ENCODE data around the gene OSBPL10. TPM values are rescaled to one million over a fixed set of nuclear protein-coding genes. Genes with fewer than 3 reads are reported as not detected.

The OSBPL10 gene
- polyA plus RNA-seq, 3 donors from 2014 or later, result 0.19 to 0.50 TPM; not detected in 1

GRCh38 chr3:31733234-31733667 is 247.8 kb downstream of the OSBPL10 start:
- no peaks in the 10 kb centered on the region for H3K9me3 Mint-ChIP-seq
- H3K27ac Mint-ChIP-seq, result no peak overlapping the region
- no peak for DNase-seq
- no peaks in the 10 kb centered on the region for H3K36me3 Mint-ChIP-seq
- H3K4me1 Mint-ChIP-seq, result no peaks in the 10 kb centered on the region
- H3K27me3 Mint-ChIP-seq (ENCODE audit: low read depth in 3 of 3), result peaks cover 5 to 9% (median 8%) of the 10 kb centered on the region in 3 donors
- no peak overlapping the region for H3K4me3 Mint-ChIP-seq

- H3K27ac Mint-ChIP-seq, result no peak overlapping the region
- H3K9me3 Mint-ChIP-seq, result no peaks in the 10 kb centered on the region
- no peak for DNase-seq
- no peaks in the 10 kb centered on the region for H3K36me3 Mint-ChIP-seq
- H3K27me3 Mint-ChIP-seq (ENCODE audit: low read depth in 3 of 3), result peaks cover 5 to 9% (median 8%) of the 10 kb centered on the region in 3 donors
- H3K4me1 Mint-ChIP-seq, result no peaks in the 10 kb centered on the region
- H3K4me3 Mint-ChIP-seq, result no peak overlapping the region
Observed at GRCh38 chr3:31732548-31732947, 248.5 kb downstream of the OSBPL10 start.

DNA sequence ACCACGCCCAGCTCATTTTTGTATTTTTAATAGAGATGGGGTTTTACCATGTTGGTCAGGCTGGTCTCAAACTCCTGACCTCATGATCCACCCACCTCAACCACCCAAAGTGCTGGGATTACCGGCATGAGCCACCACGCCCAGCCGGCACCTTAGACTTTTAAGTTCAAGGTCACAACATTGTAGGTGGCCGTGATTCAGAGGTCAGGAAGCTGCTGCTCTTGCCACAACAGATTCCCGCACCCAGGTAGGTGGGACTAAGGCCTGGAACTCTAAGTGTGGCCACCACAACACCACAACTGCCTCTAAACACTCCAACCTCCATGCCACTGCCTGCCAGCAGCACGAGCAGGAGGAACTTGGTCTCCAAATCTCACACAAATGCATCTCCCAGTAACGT is 251.5 kb downstream of the OSBPL10 start:
- Mint-ChIP-seq H3K4me1 (no peaks in the 10 kb centered on the region), H3K36me3 (no peaks in the 10 kb centered on the region), H3K4me3 (no peak overlapping the region), H3K27me3 (ENCODE audit: low read depth in 3 of 3) (peaks cover 7 to 10% (median 9%) of the 10 kb centered on the region in 3 donors), H3K27ac (no peak overlapping the region), H3K9me3 (no peaks in the 10 kb centered on the region)
- DNase-seq, result no peak

DNA sequence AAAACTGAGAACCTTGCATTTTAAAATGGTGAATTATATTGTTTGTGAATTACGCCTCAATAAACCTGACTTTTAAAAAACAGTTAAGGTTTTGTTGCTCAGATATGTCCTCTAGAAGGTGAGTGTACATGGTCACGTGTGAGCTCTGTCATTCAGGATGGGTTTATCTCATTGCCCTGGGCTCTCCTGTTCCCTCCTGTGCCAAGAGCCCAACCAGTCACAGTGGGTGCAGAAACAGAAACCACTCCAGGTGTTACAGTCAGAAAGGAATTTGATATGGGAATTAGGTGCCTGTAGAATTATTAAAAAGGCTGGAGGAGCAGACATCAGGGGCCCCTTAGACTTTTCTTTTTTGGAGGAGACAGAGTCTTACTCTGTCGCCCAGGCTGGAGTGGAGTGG is 252.0 kb downstream of the OSBPL10 start:
- Mint-ChIP-seq H3K4me1 (no peaks in the 10 kb centered on the region), H3K9me3 (no peaks in the 10 kb centered on the region), H3K27ac (no peak overlapping the region), H3K36me3 (no peaks in the 10 kb centered on the region), H3K27me3 (ENCODE audit: low read depth in 3 of 3) (peaks cover 5 to 10% (median 6%) of the 10 kb centered on the region in 3 donors), H3K4me3 (no peak overlapping the region)
- no peak for DNase-seq

DNA sequence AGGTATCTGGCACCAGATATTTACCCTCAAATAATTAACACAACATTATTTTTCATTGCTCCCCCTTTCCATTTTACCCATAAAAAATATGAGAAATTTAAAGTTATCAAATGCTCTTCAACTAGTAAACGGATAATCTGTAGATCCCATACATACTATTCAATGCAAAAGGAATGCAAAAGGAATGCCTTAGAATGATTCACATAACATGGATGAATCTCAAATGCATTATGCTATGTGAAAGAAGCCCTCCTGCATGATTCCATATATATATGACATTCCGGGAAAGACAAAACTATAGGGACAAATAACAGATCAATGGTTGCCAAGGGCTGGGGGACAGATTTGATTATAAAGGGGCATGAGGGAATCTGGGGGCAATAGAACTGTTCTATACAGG is 252.7 kb downstream of the OSBPL10 start:
- Mint-ChIP-seq H3K27ac (no peak overlapping the region), H3K4me1 (no peaks in the 10 kb centered on the region), H3K9me3 (no peaks in the 10 kb centered on the region), H3K36me3 (no peaks in the 10 kb centered on the region), H3K4me3 (no peak overlapping the region), H3K27me3 (ENCODE audit: low read depth in 3 of 3) (peaks cover 3 to 8% (median 4%) of the 10 kb centered on the region in 3 donors)
- no peak for DNase-seq

GRCh38 chr3:31725976-31726375 is 255.1 kb downstream of the OSBPL10 start:
- no peaks in the 10 kb centered on the region for H3K4me1 Mint-ChIP-seq
- H3K4me3 Mint-ChIP-seq, result no peak overlapping the region
- no peak for DNase-seq
- H3K27ac Mint-ChIP-seq, result no peak overlapping the region
- H3K9me3 Mint-ChIP-seq, result peaks cover 0 to 2% (median 0%) of the 10 kb centered on the region in 6 donors
- H3K27me3 Mint-ChIP-seq (ENCODE audit: low read depth in 3 of 3), result peaks cover 2 to 10% (median 4%) of the 10 kb centered on the region in 3 donors
- H3K36me3 Mint-ChIP-seq, result no peaks in the 10 kb centered on the region

GRCh38 chr3:31725568-31725967 is 255.5 kb downstream of the OSBPL10 start:
- Mint-ChIP-seq H3K9me3 (peaks cover 0 to 2% (median 0%) of the 10 kb centered on the region in 6 donors), H3K36me3 (no peaks in the 10 kb centered on the region), H3K27me3 (ENCODE audit: low read depth in 3 of 3) (peaks cover 2 to 10% (median 4%) of the 10 kb centered on the region in 3 donors)

GRCh38 chr3:31724651-31725050 is 256.4 kb downstream of the OSBPL10 start:
- Mint-ChIP-seq H3K9me3 (peaks cover 0 to 2% (median 0%) of the 10 kb centered on the region in 6 donors), H3K36me3 (no peaks in the 10 kb centered on the region), H3K27ac (no peak overlapping the region), H3K27me3 (ENCODE audit: low read depth in 3 of 3) (peaks cover 2 to 6% (median 4%) of the 10 kb centered on the region in 3 donors), H3K4me1 (no peaks in the 10 kb centered on the region), H3K4me3 (no peak overlapping the region)
- no peak for DNase-seq

More at GRCh38 chr3:31725568-31725967, 255.5 kb downstream of the OSBPL10 start:
- Mint-ChIP-seq H3K27ac (no peak overlapping the region), H3K4me1 (no peaks in the 10 kb centered on the region), H3K4me3 (no peak overlapping the region)
- no peak for DNase-seq

DNA sequence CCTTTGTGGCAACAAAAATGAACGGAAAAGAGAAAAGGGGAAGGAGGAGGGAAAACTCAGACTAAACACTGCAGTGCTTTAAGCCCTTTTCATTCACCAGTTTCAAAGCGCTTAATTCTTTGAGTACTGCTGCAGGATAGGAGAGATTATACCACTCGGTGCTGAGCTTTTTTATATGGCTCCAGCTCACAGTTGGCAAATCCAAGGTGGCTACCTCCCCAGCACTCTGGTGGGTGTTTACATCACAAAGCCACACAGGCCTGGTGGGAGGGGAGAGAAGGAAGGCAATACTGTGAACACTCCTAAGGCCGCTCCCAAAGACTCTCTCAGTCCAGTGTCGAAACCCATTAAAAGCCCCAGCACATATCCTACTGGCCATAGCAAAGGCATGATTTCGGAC is 256.9 kb downstream of the OSBPL10 start:
- H3K9me3 Mint-ChIP-seq, result peaks cover 0 to 2% (median 0%) of the 10 kb centered on the region in 6 donors
- H3K27me3 Mint-ChIP-seq (ENCODE audit: low read depth in 3 of 3), result peaks cover 2 to 6% (median 4%) of the 10 kb centered on the region in 3 donors
- H3K27ac Mint-ChIP-seq, result no peak overlapping the region
- H3K36me3 Mint-ChIP-seq, result no peaks in the 10 kb centered on the region
- no peak overlapping the region for H3K4me3 Mint-ChIP-seq
- no peak for DNase-seq
- no peaks in the 10 kb centered on the region for H3K4me1 Mint-ChIP-seq

DNA sequence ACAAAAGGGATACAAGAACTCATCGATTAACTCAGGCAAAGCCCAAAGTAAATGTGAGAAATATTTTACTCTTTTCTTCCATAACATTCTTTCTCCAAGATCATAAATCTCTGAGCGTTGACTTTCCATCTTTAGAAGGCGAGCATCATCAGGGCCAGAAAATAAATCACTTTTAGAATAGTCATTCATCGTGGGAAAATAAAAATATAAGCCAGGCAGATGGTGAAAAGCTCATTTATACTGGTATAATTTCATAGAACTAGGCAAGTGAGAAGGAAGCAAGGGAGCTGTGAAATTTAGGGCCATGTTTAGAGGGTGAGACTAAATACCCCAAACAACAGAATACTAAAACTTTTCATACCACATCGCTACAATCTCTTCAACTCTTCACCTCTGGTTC is 257.4 kb downstream of the OSBPL10 start:
- Mint-ChIP-seq H3K27ac (no peak overlapping the region), H3K4me1 (no peaks in the 10 kb centered on the region), H3K27me3 (ENCODE audit: low read depth in 3 of 3) (peaks cover 2 to 6% (median 4%) of the 10 kb centered on the region in 3 donors), H3K9me3 (peaks cover 0 to 2% (median 0%) of the 10 kb centered on the region in 6 donors), H3K4me3 (no peak overlapping the region), H3K36me3 (no peaks in the 10 kb centered on the region)
- DNase-seq, result no peak

DNA sequence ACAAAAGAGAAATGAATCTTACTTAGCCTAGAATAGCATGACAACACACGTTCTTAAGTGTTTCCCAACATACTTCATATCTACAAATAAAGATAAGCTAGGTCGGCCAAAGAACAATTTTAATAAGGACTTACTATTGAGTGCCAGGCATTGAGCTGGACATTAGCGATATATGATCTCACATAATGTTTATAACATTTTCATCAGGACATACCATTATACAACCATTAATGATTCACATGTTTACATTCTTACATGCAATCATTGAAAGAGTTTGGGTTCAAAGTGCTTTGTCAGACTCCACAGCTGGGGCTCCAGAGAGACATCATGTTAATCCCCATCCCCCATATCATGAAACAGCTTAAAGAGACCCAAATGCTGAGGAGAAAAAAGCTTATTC is 259.4 kb downstream of the OSBPL10 start:
- Mint-ChIP-seq H3K27me3 (ENCODE audit: low read depth in 3 of 3) (peaks cover 2 to 6% (median 4%) of the 10 kb centered on the region in 3 donors), H3K36me3 (no peaks in the 10 kb centered on the region), H3K4me1 (no peaks in the 10 kb centered on the region), H3K9me3 (peaks cover 0 to 2% (median 0%) of the 10 kb centered on the region in 6 donors), H3K27ac (no peak overlapping the region), H3K4me3 (no peak overlapping the region)
- no peak for DNase-seq

- H3K36me3 Mint-ChIP-seq, result no peaks in the 10 kb centered on the region
- H3K9me3 Mint-ChIP-seq, result peaks cover 0 to 3% (median 0%) of the 10 kb centered on the region in 6 donors
- peaks cover 0 to 8% (median 0%) of the 10 kb centered on the region in 3 donors for H3K27me3 Mint-ChIP-seq (ENCODE audit: low read depth in 3 of 3)
- no peaks in the 10 kb centered on the region for H3K4me1 Mint-ChIP-seq
- H3K27ac Mint-ChIP-seq, result no peak overlapping the region
- DNase-seq, result no peak
- no peak overlapping the region for H3K4me3 Mint-ChIP-seq
Observed at GRCh38 chr3:31714495-31715280, 266.4 kb downstream of the OSBPL10 start.

GRCh38 chr3:31713816-31714215 is 267.2 kb downstream of the OSBPL10 start:
- peaks cover 0 to 3% (median 0%) of the 10 kb centered on the region in 6 donors for H3K9me3 Mint-ChIP-seq
- no peak for DNase-seq
- no peaks in the 10 kb centered on the region for H3K4me1 Mint-ChIP-seq
- no peak overlapping the region for H3K4me3 Mint-ChIP-seq
- no peak overlapping the region for H3K27ac Mint-ChIP-seq
- H3K27me3 Mint-ChIP-seq (ENCODE audit: low read depth in 3 of 3), result peaks cover 0 to 8% (median 0%) of the 10 kb centered on the region in 3 donors
- no peaks in the 10 kb centered on the region for H3K36me3 Mint-ChIP-seq

GRCh38 chr3:31710123-31710803 is 270.8 kb downstream of the OSBPL10 start:
- Mint-ChIP-seq H3K36me3 (no peaks in the 10 kb centered on the region), H3K9me3 (peaks cover 0 to 3% (median 0%) of the 10 kb centered on the region in 6 donors), H3K27ac (no peak overlapping the region), H3K4me3 (no peak overlapping the region), H3K4me1 (no peaks in the 10 kb centered on the region), H3K27me3 (ENCODE audit: low read depth in 3 of 3) (peaks cover 0 to 5% (median 1%) of the 10 kb centered on the region in 3 donors)
- no peak for DNase-seq

Data from immature natural killer cell (primary cell).